ENCODE data around the gene BCAS2. TPM values are rescaled to one million over a fixed set of nuclear protein-coding genes. Genes with fewer than 3 reads are reported as not detected.

Gene BCAS2
- total RNA-seq, 1 donor from 2014 or later = 58.4 TPM

GRCh38 chr1:114594046-114594445 is 12.6 kb upstream of the BCAS2 start:
- Histone ChIP-seq H3K4me3 (ENCODE audit: low read depth, low read length) (no peak overlapping the region), H3K27me3 (ENCODE audit: control insufficient read depth, insufficient read depth, low read length) (no peaks in the 10 kb centered on the region), H3K36me3 (ENCODE audit: control insufficient read depth, insufficient read depth, low read length) (no peaks in the 10 kb centered on the region)
- no peak for TF ChIP-seq CTCF (IDR thresholded peaks at IDR 0.05; ENCODE audit: insufficient read depth, low read length, poor library complexity, severe bottlenecking)
- DNase-seq (ENCODE audit: low read depth) = no peak

DNA sequence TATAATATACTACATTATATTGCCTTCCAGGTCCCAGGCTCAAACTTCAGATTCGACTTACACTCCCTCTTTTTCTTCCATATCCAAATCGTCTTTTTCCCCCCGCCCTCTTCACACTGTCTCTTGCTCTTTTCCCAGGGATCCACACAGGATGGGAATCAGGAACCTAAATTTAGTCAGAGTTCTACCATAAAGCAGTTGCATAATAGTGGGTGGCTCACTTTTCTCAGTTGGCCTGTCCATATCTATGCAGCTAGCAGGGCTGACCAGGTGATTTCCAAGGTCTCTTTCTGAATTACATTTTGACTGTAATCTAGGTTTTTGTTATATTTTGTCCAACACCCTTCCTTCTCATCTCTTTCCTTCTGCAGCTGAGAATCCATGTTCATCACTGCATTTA is 7.7 kb upstream of the BCAS2 start:
- DNase-seq (ENCODE audit: low read depth) = no peak
- no peaks in the 10 kb centered on the region for H3K27me3 ChIP-seq (ENCODE audit: control insufficient read depth, insufficient read depth, low read length)
- H3K4me3 ChIP-seq (ENCODE audit: low read depth, low read length) = no peak overlapping the region
- no peaks in the 10 kb centered on the region for H3K36me3 ChIP-seq (ENCODE audit: control insufficient read depth, insufficient read depth, low read length)
- TF ChIP-seq CTCF (IDR thresholded peaks at IDR 0.05; ENCODE audit: insufficient read depth, low read length, poor library complexity, severe bottlenecking) = no peak

- H3K36me3 ChIP-seq (ENCODE audit: control insufficient read depth, insufficient read depth, low read length) = no peaks in the 10 kb centered on the region
- TF ChIP-seq CTCF (IDR thresholded peaks at IDR 0.05; ENCODE audit: insufficient read depth, low read length, poor library complexity, severe bottlenecking) = no peak
- H3K4me3 ChIP-seq (ENCODE audit: low read depth, low read length) = no peak overlapping the region
- H3K27me3 ChIP-seq (ENCODE audit: control insufficient read depth, insufficient read depth, low read length) = no peaks in the 10 kb centered on the region
- DNase-seq (ENCODE audit: low read depth) = no peak
Measured at GRCh38 chr1:114588196-114588689, 6.8 kb upstream of the BCAS2 start.

DNA sequence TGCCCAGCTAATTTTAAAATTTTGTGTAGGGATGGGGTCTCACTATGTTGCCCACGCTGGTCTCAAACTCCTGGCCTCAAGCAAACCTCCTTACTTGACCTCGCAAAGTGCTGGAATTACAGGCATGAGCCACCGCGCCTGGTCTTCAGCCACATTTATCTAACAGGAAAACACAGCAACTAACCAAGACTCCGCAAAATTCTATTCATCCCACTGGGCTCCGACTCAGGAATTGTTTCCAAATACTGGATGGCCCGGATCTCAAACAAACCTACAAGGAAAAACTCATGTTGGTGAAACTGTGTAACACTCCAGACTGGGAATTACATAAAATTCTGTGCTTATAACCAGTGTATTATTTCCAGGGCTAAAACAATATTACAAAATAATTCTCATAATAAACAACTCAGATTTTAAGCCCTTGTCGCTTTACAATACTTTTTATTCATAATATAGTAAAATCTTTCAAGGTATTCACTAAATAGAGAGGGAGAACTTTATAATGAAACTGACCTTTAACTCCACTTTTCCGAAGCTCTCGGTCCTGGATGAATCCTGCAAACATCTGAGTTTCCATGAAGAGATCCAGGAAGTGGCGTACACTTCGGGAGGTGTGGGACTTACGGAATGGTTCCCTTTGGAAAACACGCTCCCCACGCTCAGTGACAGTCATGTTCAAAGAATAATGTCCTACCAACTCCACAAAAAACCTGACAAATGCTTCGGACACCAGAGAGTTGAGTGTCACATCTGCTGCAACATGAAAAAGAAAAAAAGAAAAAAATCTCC is 6.0 kb upstream of the BCAS2 start:
- TF ChIP-seq CTCF (IDR thresholded peaks at IDR 0.05; ENCODE audit: insufficient read depth, low read length, poor library complexity, severe bottlenecking) = no peak
- DNase-seq (ENCODE audit: low read depth) = no peak
- H3K36me3 ChIP-seq (ENCODE audit: control insufficient read depth, insufficient read depth, low read length) = no peaks in the 10 kb centered on the region
- H3K4me3 ChIP-seq (ENCODE audit: low read depth, low read length) = no peak overlapping the region
- no peaks in the 10 kb centered on the region for H3K27me3 ChIP-seq (ENCODE audit: control insufficient read depth, insufficient read depth, low read length)

GRCh38 chr1:114586513-114587047 is 5.2 kb upstream of the BCAS2 start:
- no peak overlapping the region for H3K4me3 ChIP-seq (ENCODE audit: low read depth, low read length)

More at GRCh38 chr1:114586513-114587047, 5.2 kb upstream of the BCAS2 start:
- no peak for TF ChIP-seq CTCF (IDR thresholded peaks at IDR 0.05; ENCODE audit: insufficient read depth, low read length, poor library complexity, severe bottlenecking)
- Histone ChIP-seq H3K36me3 (ENCODE audit: control insufficient read depth, insufficient read depth, low read length) (no peaks in the 10 kb centered on the region), H3K27me3 (ENCODE audit: control insufficient read depth, insufficient read depth, low read length) (no peaks in the 10 kb centered on the region)
- DNase-seq (ENCODE audit: low read depth) = no peak
